RWPE2 (cell line): ENCODE data around the gene TMED10.

ENCODE experiments used
- ATAC-seq: fragments of 200-7000 bp; cut with Tn5 transposase; 3 replicates; pipeline ENCODE4 v1.9.1; 2021; ENCODE audit warnings: low read depth
- DNase-seq: peaks from one replicate; pipeline ENCODE4 v3.0.0-alpha.2; 2020; ENCODE audit warnings: low spot score
- H3K27ac ChIP-seq: fragments of 450-650 bp; 2 replicates; pipeline ENCODE4 v1.5.1; 2017; ENCODE audit warnings: mild to moderate bottlenecking; ENCODE audit not compliant: poor library complexity, severe bottlenecking
- H3K27me3 ChIP-seq: fragments of 250-450 bp; sonication (Bioruptor Pico); 2 replicates; pipeline ENCODE4 v1.5.1; 2021; ENCODE audit warnings: mild to moderate bottlenecking, moderate library complexity; ENCODE audit not compliant: insufficient read depth, poor library complexity, severe bottlenecking
- H3K36me3 ChIP-seq: fragments of 250-450 bp; sonication (Bioruptor Pico); 2 replicates; pipeline ENCODE4 v1.5.1; 2020; ENCODE audit warnings: low read depth, mild to moderate bottlenecking, moderate library complexity
- H3K4me1 ChIP-seq: fragments of 250-450 bp; sonication (Bioruptor Pico); 2 replicates; pipeline ENCODE4 v1.5.1; 2021; ENCODE audit warnings: mild to moderate bottlenecking, moderate library complexity; ENCODE audit not compliant: insufficient read depth, poor library complexity, severe bottlenecking
- H3K4me3 ChIP-seq: fragments of 250-450 bp; sonication (Bioruptor Pico); 2 replicates; pipeline ENCODE4 v1.5.1; 2021; ENCODE audit warnings: mild to moderate bottlenecking, moderate library complexity; ENCODE audit not compliant: severe bottlenecking
- H3K9me3 ChIP-seq: fragments of 250-450 bp; sonication (Bioruptor Pico); 2 replicates; pipeline ENCODE4 v1.5.1; 2021; ENCODE audit warnings: mild to moderate bottlenecking, moderate library complexity; ENCODE audit not compliant: severe bottlenecking
- TF ChIP-seq, protein P1 (sequence below): fragments of 450-650 bp; IDR thresholded peaks from one replicate; pipeline ENCODE4 v1.5.1; 2017; ENCODE audit warnings: mild to moderate bottlenecking, moderate library complexity; ENCODE audit not compliant: poor library complexity, severe bottlenecking

The TMED10 gene

DNA sequence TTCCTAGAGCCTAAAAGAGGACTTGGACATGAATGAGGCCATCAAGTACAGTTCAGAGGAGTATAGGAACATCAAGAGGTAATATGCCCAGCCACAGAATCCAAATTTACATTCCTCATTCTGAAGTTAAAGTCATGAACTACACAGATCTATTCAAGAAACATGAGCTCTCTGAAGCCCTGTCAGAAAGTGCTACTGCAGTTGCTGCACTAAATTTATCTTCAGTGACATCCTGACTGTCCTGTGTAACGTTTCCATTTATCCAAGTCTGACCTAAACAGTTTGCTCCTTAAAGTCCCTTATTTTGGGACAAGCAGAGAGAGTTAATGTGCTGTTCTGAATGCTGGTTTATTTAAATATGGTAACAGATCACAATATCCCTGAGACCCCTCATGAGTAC is 77.7 kb downstream of the TMED10 start:
- H3K4me1 ChIP-seq = no peaks in the 10 kb centered on the region
- peaks cover 98% of the 10 kb centered on the region for H3K36me3 ChIP-seq
- H3K9me3 ChIP-seq = no peaks in the 10 kb centered on the region
- no peak for DNase-seq
- TF ChIP-seq, protein P1, sequence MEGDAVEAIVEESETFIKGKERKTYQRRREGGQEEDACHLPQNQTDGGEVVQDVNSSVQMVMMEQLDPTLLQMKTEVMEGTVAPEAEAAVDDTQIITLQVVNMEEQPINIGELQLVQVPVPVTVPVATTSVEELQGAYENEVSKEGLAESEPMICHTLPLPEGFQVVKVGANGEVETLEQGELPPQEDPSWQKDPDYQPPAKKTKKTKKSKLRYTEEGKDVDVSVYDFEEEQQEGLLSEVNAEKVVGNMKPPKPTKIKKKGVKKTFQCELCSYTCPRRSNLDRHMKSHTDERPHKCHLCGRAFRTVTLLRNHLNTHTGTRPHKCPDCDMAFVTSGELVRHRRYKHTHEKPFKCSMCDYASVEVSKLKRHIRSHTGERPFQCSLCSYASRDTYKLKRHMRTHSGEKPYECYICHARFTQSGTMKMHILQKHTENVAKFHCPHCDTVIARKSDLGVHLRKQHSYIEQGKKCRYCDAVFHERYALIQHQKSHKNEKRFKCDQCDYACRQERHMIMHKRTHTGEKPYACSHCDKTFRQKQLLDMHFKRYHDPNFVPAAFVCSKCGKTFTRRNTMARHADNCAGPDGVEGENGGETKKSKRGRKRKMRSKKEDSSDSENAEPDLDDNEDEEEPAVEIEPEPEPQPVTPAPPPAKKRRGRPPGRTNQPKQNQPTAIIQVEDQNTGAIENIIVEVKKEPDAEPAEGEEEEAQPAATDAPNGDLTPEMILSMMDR = no peak
- ATAC-seq = no peak
- no peak overlapping the region for H3K27ac ChIP-seq
- no peak overlapping the region for H3K4me3 ChIP-seq
- no peaks in the 10 kb centered on the region for H3K27me3 ChIP-seq

DNA sequence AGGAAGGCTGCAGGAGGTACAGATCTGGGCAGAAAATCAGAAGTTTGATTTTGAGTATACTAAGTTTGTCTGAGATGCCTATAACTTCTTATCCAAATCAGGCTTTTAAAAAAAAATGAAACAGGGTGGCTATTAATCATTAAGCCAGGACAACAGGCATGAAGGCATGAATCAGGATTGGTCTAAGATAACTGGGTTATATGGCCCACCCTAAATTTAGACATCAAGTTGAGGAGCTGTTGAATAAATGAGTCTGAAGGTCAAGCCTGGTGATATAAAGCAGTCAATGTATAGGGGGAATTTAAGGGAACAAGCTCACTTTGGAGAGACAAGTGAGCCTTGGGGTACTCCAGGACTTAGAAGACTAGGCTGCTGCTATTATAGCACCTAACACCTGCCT is 78.2 kb downstream of the TMED10 start:
- no peak overlapping the region for H3K4me3 ChIP-seq
- ATAC-seq (no peak), DNase-seq (no peak)
- H3K36me3 ChIP-seq = peaks cover 98% of the 10 kb centered on the region
- TF ChIP-seq, protein P1 = no peak
- no peaks in the 10 kb centered on the region for H3K4me1 ChIP-seq
- H3K27me3 ChIP-seq = no peaks in the 10 kb centered on the region
- no peaks in the 10 kb centered on the region for H3K9me3 ChIP-seq
- H3K27ac ChIP-seq = no peak overlapping the region

DNA sequence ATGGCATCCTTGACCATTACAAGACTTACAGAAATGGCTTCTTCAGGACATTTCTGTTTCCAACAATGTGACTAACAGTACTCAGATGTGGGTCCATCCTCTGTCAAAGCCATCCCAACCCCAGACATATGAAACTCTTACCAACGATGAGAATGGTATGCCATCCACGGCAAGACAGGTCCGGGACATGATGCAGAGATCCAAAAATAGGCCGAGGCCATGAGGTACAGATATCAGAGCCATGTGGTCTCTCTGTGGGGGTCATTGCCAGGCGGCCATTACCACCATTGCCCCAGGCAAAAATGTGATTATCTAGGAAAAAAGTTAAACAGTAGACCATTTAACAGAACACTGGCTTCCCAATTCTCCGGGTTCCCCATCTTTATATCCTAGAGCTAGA is 79.5 kb downstream of the TMED10 start:
- Histone ChIP-seq H3K9me3 (no peaks in the 10 kb centered on the region), H3K36me3 (peaks cover 98% of the 10 kb centered on the region), H3K4me1 (no peaks in the 10 kb centered on the region), H3K4me3 (no peak overlapping the region), H3K27me3 (no peaks in the 10 kb centered on the region), H3K27ac (no peak overlapping the region)
- TF ChIP-seq, protein P1 = no peak
- DNase-seq (no peak), ATAC-seq (no peak)

DNA sequence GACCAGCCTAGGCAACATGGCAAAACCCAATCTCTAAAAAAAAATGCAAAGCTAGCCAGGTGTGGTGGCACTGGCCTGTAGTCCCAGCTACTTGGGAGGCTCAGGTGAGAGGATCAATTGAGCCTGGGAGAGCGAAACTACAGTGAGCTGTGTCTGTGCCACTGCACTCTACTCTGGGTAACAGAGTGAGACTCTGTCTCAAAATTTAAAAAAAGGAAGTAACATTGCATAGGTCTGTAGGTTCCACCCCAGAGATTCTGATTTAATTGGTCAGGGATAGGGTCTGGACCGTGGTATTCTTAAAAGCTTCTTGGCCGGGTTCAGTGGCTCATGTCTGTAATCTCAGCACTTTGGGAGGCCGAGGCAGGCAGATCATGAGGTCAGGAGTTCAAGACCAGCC is 80.7 kb downstream of the TMED10 start:
- no peaks in the 10 kb centered on the region for H3K4me1 ChIP-seq
- H3K27ac ChIP-seq = no peak overlapping the region
- DNase-seq (no peak), ATAC-seq (no peak)
- H3K27me3 ChIP-seq = no peaks in the 10 kb centered on the region
- H3K36me3 ChIP-seq = peaks cover 95% of the 10 kb centered on the region
- no peaks in the 10 kb centered on the region for H3K9me3 ChIP-seq
- TF ChIP-seq, protein P1 = no peak
- no peak overlapping the region for H3K4me3 ChIP-seq

DNA sequence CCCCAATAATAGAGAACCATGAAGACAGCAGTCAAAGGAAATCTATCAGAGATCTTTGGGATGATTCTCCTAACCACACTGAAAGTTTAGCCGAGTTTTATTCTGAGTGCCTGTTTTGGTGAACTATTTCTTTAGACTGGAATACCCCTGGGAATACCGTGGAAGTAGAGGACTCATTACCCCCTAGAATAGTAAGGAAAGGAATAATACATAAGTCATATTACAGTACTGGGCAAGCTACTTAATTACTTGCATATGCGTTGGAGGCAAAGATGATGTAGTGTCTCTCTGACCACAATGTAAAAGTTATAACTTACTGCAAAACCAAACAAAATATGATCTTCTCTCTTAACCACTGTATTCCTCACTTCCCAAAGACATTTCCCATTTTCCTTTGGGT is 81.5 kb downstream of the TMED10 start:
- TF ChIP-seq, protein P1 = no peak
- no peak overlapping the region for H3K27ac ChIP-seq
- no peaks in the 10 kb centered on the region for H3K9me3 ChIP-seq
- peaks cover 95% of the 10 kb centered on the region for H3K36me3 ChIP-seq
- ATAC-seq (no peak), DNase-seq (no peak)
- no peaks in the 10 kb centered on the region for H3K27me3 ChIP-seq
- no peak overlapping the region for H3K4me3 ChIP-seq
- H3K4me1 ChIP-seq = no peaks in the 10 kb centered on the region
